HCT116 (cell line): ENCODE measurements around the gene OR14A2. TPM values are rescaled to one million over a fixed set of nuclear protein-coding genes. Genes with fewer than 3 reads are reported as not detected.

ENCODE experiments used
- ATAC-seq: fragments of 200-7000 bp; cut with Tn5 transposase; 2 replicates; pipeline ENCODE4 v1.9.1; 2020; ENCODE audit warnings: mild to moderate bottlenecking, moderate library complexity
- BruUV-seq: library from RNA; stranded (reverse); fragments of 400-500 nt; replicated peaks from 2 replicates; lab custom pipeline; 2021; lab: Mats Ljungman, UMichigan
- CTCF ChIA-PET: fragments of 300-600 bp; sonication (Branson Sonifier 250); formaldehyde crosslinking; loops from one replicate; lab custom pipeline; 2021; ENCODE audit warnings: antibody characterized with exemption; lab: Charles Lee
- POLR2A ChIA-PET: fragments of 300-600, 350-600 bp; sonication (Branson Sonifier 250); formaldehyde crosslinking; loops from one replicate; lab custom pipeline; 2021; ENCODE audit warnings: antibody characterized with exemption; lab: Charles Lee
- RAD21 ChIA-PET, 2 experiments: fragments of 300-600 bp; sonication (Branson Sonifier 250); formaldehyde crosslinking; loops; one replicate each; lab custom pipeline; 2023; ENCODE audit warnings: low total read pairs in 2 of 2; ENCODE audit not compliant: uncharacterized antibody in 2 of 2, unreplicated experiment in 2 of 2, low non-redundant PET in 1 of 2; lab: Charles Lee
- DNase-seq: peaks from one replicate; pipeline ENCODE4 v3.0.0-alpha.2; 2010; ENCODE audit warnings: low read depth, low spot score
- H2AFZ ChIP-seq: fragments of 200-600 bp; shearing (Covaris generic), sonication (generic); 2 replicates; pipeline ENCODE4 v1.6.1; 2017; ENCODE audit warnings: low read depth, mixed run types, mixed read lengths, antibody characterized with exemption, low read length; ENCODE audit not compliant: poor library complexity, severe bottlenecking
- H3K27ac ChIP-seq: 2 replicates; pipeline ENCODE4 v1.5.1; 2012; ENCODE audit warnings: low read depth, low read length
- H3K27me3 ChIP-seq: fragments of 200-600 bp; sonication (generic); 2 replicates; pipeline ENCODE4 v1.6.1; 2016; ENCODE audit warnings: mixed run types, low read length, mixed read lengths; ENCODE audit not compliant: insufficient read depth
- H3K36me3 ChIP-seq, 2 experiments: fragments of 200-500 bp in 1 of 2; fragments of 200-600 bp in 1 of 2; sonication (Bioruptor generic) in 1 of 2; sonication (generic) in 1 of 2; 2 replicates each; pipeline versions ENCODE4 v1.5.1 to v1.6.1; 2014 to 2016; ENCODE audit warnings: low read length in 2 of 2, inconsistent platforms in 1 of 2, mixed read lengths in 1 of 2, mixed run types in 1 of 2; ENCODE audit not compliant: insufficient read depth in 2 of 2, control insufficient read depth in 1 of 2
- H3K4me1 ChIP-seq, 2 experiments: fragments of 200-600 bp in 1 of 2; sonication (generic) in 1 of 2; 2 replicates each; pipeline versions ENCODE4 v1.5.1 to v1.6.1; 2012 to 2017; ENCODE audit warnings: low read length in 2 of 2, inconsistent platforms in 1 of 2, mild to moderate bottlenecking in 1 of 2, mixed read lengths in 1 of 2, mixed run types in 1 of 2, moderate library complexity in 1 of 2; ENCODE audit not compliant: insufficient read depth in 2 of 2, control insufficient read depth in 1 of 2
- H3K4me2 ChIP-seq: fragments of 200-600 bp; sonication (generic); 2 replicates; pipeline ENCODE4 v1.6.1; 2017; ENCODE audit warnings: mixed run types, low read length, mixed read lengths
- H3K4me3 ChIP-seq, 2 experiments: fragments of 200-600 bp in 1 of 2; sonication (generic) in 1 of 2; replicated peaks in 1 of 2; 2 replicates each; pipeline ENCODE4 v1.5.1; 2011 to 2016; ENCODE audit warnings: low read length in 2 of 2, control low read depth in 1 of 2, low read depth in 1 of 2, mild to moderate bottlenecking in 1 of 2, mixed read lengths in 1 of 2, mixed run types in 1 of 2
- H3K79me2 ChIP-seq: fragments of 200-600 bp; sonication (generic); 2 replicates; pipeline ENCODE4 v1.6.1; 2017; ENCODE audit warnings: mild to moderate bottlenecking, mixed run types, low read length, moderate library complexity, mixed read lengths; ENCODE audit not compliant: insufficient read depth
- H3K9ac ChIP-seq: fragments of 200-600 bp; sonication (generic); 2 replicates; pipeline ENCODE4 v1.6.1; 2016; ENCODE audit warnings: low read length, mixed read lengths
- H3K9me2 ChIP-seq: fragments of 200-600 bp; sonication (generic), shearing (Covaris generic); 2 replicates; pipeline ENCODE4 v1.6.1; 2017; ENCODE audit warnings: mixed run types, mild to moderate bottlenecking, moderate library complexity; ENCODE audit not compliant: insufficient read depth
- H3K9me3 ChIP-seq, 2 experiments: fragments of 200-500 bp in 1 of 2; fragments of 200-600 bp in 1 of 2; sonication (Bioruptor generic) in 1 of 2; sonication (generic) in 1 of 2; 2 replicates each; pipeline ENCODE4 v1.6.1; 2014 to 2017; ENCODE audit warnings: low read length in 2 of 2, mixed read lengths in 2 of 2, inconsistent platforms in 1 of 2, low read depth in 1 of 2, mild to moderate bottlenecking in 1 of 2, mixed run types in 1 of 2, moderate library complexity in 1 of 2; ENCODE audit not compliant: control insufficient read depth in 1 of 2, insufficient read depth in 1 of 2
- H4K20me1 ChIP-seq: fragments of 200-600 bp; sonication (generic), shearing (Covaris generic); 2 replicates; pipeline ENCODE4 v1.6.1; 2017; ENCODE audit warnings: mixed run types, mild to moderate bottlenecking, moderate library complexity; ENCODE audit not compliant: insufficient read depth
- CBX3 ChIP-seq: IDR thresholded peaks from 2 replicates; pipeline ENCODE4 v1.6.1; 2012; ENCODE audit warnings: low read depth
- EZH2 ChIP-seq: fragments of 200-600 bp; sonication (generic); IDR thresholded peaks from 2 replicates; pipeline ENCODE4 v1.6.1; 2017; ENCODE audit warnings: antibody characterized with exemption, mixed run types
- EZH2phosphoT487 ChIP-seq: fragments of 200-600 bp; IDR thresholded peaks from 2 replicates; pipeline ENCODE4 v1.6.1; 2018; ENCODE audit warnings: antibody characterized with exemption, borderline replicate concordance
- FOSL1 ChIP-seq: IDR thresholded peaks from 2 replicates; pipeline ENCODE4 v1.6.1; 2012; ENCODE audit warnings: low read depth
- JUND ChIP-seq: IDR thresholded peaks from 2 replicates; pipeline ENCODE4 v1.6.1; 2012
- MAX ChIP-seq: IDR thresholded peaks from 2 replicates; pipeline ENCODE4 v1.6.1; 2012
- POLR2AphosphoS5 ChIP-seq: IDR thresholded peaks from 2 replicates; pipeline ENCODE4 v1.6.1; 2011; ENCODE audit warnings: mild to moderate bottlenecking, low read depth, low read length, moderate library complexity
- SIN3A ChIP-seq: IDR thresholded peaks from 2 replicates; pipeline ENCODE4 v1.6.1; 2012; ENCODE audit warnings: low read depth
- TCF7L2 ChIP-seq: IDR thresholded peaks from 2 replicates; pipeline ENCODE4 v1.7.0; 2011; ENCODE audit warnings: borderline replicate concordance, inconsistent platforms; ENCODE audit not compliant: insufficient read depth, insufficient read length; ENCODE audit errors: extremely low read depth
- YY1 ChIP-seq: IDR thresholded peaks from 2 replicates; pipeline ENCODE4 v1.6.1; 2011; ENCODE audit warnings: low read length, low read depth, moderate library complexity, mild to moderate bottlenecking; ENCODE audit not compliant: insufficient replicate concordance; ENCODE audit errors: extremely low read depth
- intact Hi-C: fragments of 100-400 bp; cut with micrococcal nuclease; formaldehyde crosslinking; loops from 2 replicates; pipeline ENCODE4 v1.10.0; 2022
- total RNA-seq: library from RNA; stranded (reverse); gene quantifications from one replicate; pipeline ENCODE4 v1.2.1, GENCODE V29; 2021; ENCODE audit not compliant: unreplicated experiment
- TF ChIP-seq, protein P1 (sequence below): IDR thresholded peaks from 2 replicates; pipeline ENCODE4 v1.6.1; 2012; ENCODE audit warnings: low read depth

The OR14A2 gene
- total RNA-seq, 1 experiment from 2014 or later, result not detected

- Histone ChIP-seq H3K4me3 (no peak overlapping the region), H3K9ac (no peak overlapping the region), H4K20me1 (no peaks in the 10 kb centered on the region), H3K27ac (no peak overlapping the region), H3K79me2 (no peaks in the 10 kb centered on the region), H3K4me2 (no peak overlapping the region)
- RAD21 ChIA-PET, result no interaction called here
- TF ChIP-seq JUND (no peak), EZH2 (no peak), SIN3A (no peak), CBX3 (no peak), MAX (no peak), EZH2phosphoT487 (no peak), POLR2AphosphoS5 (no peak), TCF7L2 (no peak), YY1 (no peak), FOSL1 (no peak)
- TF ChIP-seq, protein P1, sequence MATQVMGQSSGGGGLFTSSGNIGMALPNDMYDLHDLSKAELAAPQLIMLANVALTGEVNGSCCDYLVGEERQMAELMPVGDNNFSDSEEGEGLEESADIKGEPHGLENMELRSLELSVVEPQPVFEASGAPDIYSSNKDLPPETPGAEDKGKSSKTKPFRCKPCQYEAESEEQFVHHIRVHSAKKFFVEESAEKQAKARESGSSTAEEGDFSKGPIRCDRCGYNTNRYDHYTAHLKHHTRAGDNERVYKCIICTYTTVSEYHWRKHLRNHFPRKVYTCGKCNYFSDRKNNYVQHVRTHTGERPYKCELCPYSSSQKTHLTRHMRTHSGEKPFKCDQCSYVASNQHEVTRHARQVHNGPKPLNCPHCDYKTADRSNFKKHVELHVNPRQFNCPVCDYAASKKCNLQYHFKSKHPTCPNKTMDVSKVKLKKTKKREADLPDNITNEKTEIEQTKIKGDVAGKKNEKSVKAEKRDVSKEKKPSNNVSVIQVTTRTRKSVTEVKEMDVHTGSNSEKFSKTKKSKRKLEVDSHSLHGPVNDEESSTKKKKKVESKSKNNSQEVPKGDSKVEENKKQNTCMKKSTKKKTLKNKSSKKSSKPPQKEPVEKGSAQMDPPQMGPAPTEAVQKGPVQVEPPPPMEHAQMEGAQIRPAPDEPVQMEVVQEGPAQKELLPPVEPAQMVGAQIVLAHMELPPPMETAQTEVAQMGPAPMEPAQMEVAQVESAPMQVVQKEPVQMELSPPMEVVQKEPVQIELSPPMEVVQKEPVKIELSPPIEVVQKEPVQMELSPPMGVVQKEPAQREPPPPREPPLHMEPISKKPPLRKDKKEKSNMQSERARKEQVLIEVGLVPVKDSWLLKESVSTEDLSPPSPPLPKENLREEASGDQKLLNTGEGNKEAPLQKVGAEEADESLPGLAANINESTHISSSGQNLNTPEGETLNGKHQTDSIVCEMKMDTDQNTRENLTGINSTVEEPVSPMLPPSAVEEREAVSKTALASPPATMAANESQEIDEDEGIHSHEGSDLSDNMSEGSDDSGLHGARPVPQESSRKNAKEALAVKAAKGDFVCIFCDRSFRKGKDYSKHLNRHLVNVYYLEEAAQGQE, result no peak
- TF ChIP-seq, all 23 proteins: peak for 0
- no peaks in the 10 kb centered on the region for H3K4me1 ChIP-seq
- no peaks in the 10 kb centered on the region for H3K27me3 ChIP-seq
- DNase-seq, result no peak
- ChIA-PET POLR2A (no interaction called here), CTCF (no interaction called here)
- H3K9me2 ChIP-seq, result no peaks in the 10 kb centered on the region
- H2AFZ ChIP-seq, result no peak overlapping the region
- H3K36me3 ChIP-seq, result no peaks in the 10 kb centered on the region
- peaks cover 0 to 14% of the 10 kb centered on the region in 2 experiments; a peak in 2 of 4 replicates for H3K9me3 ChIP-seq
- intact Hi-C loops, result no loop called here
- no TSS peak for BruUV-seq
- no peak for ATAC-seq
Observed at GRCh38 chr1:247749870-247750269, 1.9 kb upstream of the OR14A2 start.
